Eye (tissue), 1 donor: ENCODE results near the gene CYTH4.
"Not testable (repeated sequence)": the region's sequence is repeated elsewhere in the genome, so short reads cannot be mapped to it uniquely, and the experiment has no call there.

Experiments
- DNase-seq: peaks from one replicate; pipeline ENCODE4 v3.0.0-alpha.2; 2015

The CYTH4 gene, protein sequence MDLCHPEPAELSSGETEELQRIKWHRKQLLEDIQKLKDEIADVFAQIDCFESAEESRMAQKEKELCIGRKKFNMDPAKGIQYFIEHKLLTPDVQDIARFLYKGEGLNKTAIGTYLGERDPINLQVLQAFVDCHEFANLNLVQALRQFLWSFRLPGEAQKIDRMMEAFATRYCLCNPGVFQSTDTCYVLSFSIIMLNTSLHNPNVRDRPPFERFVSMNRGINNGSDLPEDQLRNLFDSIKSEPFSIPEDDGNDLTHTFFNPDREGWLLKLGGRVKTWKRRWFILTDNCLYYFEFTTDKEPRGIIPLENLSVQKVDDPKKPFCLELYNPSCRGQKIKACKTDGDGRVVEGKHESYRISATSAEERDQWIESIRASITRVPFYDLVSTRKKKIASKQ

GRCh38 chr22:37282385-37282677 lies at the start of gene CYTH4:
Gene CYTH4, plus strand, starts transcription at chr22:37282508. Its CDS starts 62 bp downstream, at chr22:37282570.
- no peak for DNase-seq

DNA sequence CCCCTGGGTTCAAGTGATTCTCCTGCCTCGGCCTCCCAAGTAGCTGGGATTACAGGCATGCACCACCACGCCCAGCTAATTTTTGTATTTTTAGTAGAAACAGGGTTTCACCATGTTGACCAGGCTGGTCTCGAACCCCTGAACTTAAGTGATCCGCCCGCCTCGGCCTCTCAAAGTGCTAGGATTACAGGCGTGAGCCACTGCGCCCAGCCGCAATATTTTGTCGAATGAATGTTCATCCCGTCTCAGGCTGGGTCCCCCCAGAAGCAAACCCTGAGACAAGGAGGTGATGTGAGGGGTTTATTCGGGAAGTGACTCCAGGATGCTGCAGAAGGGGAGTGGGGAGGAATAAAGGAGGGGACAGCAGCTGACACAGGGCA lies 48.9 kb upstream of the CYTH4 start:
- not testable (repeated sequence) for DNase-seq

GRCh38 chr22:37233751-37234631 lies 48.3 kb upstream of the CYTH4 start:
- no peak for DNase-seq

DNA sequence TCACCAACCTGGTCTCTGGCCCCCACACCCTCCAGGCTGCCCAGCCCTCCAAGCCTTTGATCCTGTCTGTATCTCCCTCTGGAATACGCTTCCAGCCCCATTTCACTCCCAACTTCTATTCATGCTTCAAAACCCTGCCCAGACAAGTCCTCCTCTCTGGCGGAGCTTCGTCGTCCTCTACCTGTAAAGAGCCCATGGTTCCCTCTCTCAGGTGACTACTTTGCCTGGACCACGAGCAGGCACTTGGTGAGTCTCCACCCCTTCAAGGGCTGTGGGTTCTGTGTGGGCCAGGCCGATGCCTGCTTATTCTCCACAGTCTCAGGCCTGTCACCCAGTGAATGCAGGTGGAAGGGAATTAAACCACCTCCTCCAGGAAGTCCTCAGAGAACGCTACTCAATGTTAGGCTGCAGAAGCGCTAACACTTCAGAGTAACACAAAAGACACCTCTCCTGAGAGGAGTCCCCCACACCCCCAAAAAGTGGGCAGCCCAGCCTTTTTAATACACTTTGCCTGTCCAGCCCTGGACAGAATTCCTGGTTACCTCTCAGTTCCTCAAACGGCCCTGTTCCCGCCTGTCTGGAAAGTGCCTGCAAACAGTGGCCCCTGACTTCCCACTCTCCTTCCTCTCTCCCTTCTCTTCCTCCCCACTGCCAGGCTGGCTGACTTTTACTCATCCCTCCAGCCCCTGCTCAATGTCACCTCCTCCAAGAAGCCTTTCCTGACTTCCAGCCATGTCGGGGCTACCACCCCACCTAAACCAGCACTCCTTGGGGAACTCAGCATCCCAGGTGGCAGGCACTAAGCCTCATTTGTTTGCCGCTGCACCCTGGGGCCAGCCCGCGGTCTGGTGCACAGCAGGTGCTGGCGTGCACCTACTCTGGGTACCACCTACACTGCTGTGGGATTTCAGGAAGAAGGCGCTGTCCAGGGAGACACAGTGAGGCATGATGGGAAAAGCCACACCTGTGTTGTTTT lies 47.3 kb upstream of the CYTH4 start:
- DNase-seq: no peak

- no peak for DNase-seq
These were observed 46.3 kb upstream of the CYTH4 start for GRCh38 chr22:37235897-37236607.

DNA sequence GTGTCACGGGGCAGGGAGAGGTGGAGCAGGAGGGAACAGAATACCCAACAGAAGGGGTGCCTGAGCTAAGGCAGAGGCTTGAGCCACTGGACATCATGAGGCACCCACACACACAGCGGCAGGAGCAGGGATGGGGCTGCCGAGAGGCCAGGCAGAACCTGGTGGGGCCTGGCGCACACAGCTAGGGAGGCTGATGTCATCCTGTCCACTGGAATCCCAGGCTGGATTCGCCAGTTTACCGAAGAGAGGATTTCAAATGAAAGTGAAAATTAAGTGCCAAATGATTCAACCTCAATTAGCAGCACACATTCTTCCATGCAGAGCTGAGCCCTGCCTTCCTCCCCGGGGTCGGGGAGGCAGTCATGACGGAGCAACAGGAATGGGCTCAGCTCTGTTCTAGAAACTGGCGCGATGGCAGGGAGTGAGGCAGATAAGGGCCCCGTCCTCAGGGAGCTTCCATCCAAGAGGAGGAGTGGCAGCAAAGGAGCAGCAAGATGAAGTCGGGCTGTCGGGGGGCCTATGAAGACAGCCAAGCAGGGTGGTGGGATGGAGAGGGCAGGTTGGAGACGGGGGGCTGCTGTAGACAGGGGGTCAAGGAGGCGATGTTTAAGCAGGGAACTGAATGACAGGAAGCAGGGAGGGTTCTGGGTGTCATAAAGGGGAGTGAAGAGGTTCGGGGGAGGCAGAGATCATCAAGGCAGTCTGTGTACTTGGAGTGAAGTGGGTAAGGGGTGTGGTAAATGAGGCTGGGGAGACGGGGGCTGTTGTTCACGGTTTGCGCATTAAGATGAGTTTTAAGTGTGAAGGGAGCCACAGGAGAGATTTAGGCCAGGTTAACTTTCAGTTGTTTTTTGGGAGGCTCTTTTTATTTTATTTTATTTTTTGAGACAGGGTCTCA lies 44.7 kb upstream of the CYTH4 start:
- no peak for DNase-seq

GRCh38 chr22:37239336-37240239 lies 42.7 kb upstream of the CYTH4 start:
- DNase-seq: no peak

- no peak for DNase-seq
These were observed 41.9 kb upstream of the CYTH4 start for GRCh38 chr22:37240240-37240940.

DNA sequence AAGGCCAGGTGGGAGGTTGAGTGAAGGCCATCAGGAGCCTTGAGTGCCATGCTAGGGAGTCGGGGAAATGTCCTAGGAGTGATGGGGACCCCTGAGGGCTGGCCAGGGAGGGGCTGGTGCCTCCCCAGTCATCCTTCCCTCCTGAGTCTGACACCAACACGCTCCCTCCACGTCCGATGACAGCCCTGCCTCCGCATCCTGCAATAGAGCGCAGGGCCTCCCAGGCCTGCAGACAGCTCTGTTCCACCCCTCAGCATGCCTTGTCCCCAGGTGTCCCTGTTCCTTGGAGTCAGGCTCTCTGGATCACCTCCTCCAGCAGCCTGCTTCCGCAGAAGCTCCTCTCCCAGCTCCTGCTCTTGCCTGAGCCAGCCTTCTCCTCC lies 41.4 kb upstream of the CYTH4 start:
- no peak for DNase-seq

DNA sequence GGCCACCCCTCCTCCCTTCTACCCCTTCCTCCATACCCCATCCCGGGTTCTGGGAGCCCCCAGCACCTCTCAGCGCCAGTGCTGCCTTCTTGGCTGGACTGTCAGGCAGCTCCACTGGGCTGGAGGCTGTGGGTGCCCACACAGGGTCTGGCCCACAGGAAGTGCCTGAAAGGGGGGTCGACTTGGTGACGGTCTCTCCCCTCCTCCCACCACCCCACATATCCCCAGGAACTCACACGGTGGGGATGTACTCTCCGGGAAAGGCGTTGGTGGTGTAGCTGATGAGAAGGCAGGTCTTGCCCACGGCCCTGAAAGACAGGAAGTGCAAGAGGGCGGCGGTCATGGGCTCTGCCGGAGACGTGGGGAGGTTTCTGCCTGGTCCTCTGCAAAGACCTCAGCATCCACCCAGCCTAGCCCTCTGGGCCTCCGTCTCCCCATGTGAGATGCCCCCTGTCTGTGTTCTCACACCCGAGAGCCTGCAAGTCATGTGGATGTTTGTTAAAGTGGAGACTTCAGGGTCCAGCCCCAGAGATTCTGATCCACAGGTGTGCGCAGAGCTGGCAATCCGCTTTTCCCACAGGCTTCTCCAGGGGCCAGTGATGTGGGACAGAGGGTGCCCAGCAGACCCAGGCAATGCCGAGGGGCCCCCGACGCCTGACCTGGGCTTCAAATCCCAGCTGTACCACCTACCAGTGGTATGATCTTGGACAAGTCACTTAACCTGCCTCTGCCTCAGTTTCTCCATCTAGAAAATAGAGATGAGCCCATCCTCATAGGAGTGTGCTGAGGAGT lies 40.8 kb upstream of the CYTH4 start:
- DNase-seq: no peak

DNA sequence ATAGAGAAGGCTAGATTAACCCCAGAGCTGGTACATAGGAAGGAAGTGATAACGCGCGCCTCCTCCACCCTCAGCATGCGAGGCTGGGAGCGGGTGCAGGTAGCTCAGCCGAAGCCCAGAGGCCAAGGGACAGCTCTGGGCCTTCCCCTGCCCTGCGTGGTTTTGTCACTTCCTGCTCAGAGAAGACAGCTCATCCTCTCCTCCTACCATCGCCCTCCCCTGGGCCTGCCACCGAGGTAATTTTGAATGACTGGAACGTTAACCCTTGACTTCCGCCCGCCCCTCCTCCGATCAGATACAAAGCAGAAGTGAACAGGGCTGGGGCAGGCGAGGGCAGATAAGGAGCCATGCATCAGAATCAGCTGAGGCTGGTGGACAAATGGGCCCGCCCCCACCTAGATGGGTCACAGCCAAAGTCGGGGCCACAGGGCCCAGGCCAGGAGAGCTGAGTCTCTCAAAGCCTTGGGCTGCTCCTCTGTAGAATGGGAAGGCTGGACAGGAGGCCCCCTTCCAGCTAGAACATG lies 39.9 kb upstream of the CYTH4 start:
- no peak for DNase-seq

GRCh38 chr22:37243402-37244113 lies 38.8 kb upstream of the CYTH4 start:
- no peak for DNase-seq

DNA sequence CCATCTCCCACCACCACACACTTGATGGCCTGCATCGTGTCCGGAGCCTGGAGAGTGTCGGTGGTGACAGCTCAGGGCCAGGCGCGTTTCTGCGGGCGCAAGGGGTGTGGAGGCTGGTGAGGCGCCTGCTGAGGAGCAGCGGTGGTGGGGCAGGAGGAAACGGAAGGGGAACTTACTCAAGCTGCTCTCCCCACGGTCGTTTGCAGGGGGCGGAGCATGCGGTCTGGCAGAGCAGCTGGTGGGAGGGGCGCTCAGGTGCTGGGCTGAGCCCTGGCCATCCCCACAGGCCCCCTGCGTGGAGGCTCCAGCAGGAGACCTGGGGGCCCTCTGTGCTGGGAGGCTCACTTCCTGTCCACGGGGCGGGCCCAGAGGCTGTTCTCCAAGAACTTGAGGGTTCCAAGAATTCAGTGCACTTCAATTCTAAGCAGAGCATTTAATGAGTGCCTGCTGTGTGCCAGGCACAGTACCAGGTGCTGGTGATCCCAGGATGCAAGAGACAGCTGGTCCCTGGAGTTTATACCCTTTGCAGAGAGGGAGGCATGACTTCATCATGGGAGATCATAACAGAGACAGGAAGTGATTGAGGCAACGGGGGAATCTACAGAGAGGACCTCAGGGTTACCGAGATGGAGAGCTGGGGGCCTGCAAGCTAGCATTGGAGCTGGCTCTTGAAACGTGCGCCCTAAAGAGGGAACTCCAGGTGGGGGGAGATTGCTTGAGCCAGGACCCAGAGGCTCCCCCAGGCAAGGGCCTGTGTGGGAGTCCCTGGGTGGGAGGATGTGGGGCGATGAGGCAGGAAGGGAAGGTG lies 38.0 kb upstream of the CYTH4 start, which contains the start of gene RAC2:
TSS of gene RAC2 (minus strand) at position 156 of the 808 bp plus-strand sequence. CDS start at position 35, 121 bp downstream.
- DNase-seq: no peak

GRCh38 chr22:37244922-37245722 lies 37.2 kb upstream of the CYTH4 start:
- DNase-seq: no peak

DNA sequence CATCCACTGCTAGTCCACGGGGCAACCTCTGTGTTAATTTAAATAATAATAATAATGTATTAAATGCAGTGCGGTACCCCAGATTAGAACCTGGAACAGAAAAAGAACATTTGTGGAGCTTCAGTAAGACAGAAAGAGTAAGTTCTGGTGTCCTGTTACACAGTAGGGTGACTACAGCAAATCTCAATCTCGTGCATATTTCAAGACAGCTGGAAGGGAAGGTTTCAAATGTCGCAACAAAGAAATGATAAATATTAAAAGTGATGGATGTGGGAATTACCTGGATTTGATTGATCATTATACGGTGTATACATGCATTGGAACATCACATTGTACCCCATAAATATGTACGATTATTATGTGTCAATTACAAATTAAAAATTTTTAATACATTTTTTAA lies 36.6 kb upstream of the CYTH4 start:
- no peak for DNase-seq

- no peak for DNase-seq
These were observed 34.1 kb upstream of the CYTH4 start for GRCh38 chr22:37248251-37248650.
